K562 (cell line): ENCODE data around the gene VILL. TPM values are rescaled to one million over a fixed set of nuclear protein-coding genes. Genes with fewer than 3 reads are reported as not detected.

Experiments used
- BCOR ChIP-seq: fragments of 450-650 bp; IDR thresholded peaks from 2 replicates; pipeline ENCODE4 v1.6.1; 2016
- CBFA2T2 ChIP-seq: fragments of 450-650 bp; conservative IDR thresholded peaks from 2 replicates; pipeline ENCODE4 v1.6.1; 2017; ENCODE audit warnings: mild to moderate bottlenecking
- CBFA2T3 ChIP-seq: fragments of 450-650 bp; IDR thresholded peaks from 2 replicates; pipeline ENCODE4 v1.6.1; 2017
- CTBP1 ChIP-seq: fragments of 450-650 bp; IDR thresholded peaks from 2 replicates; pipeline ENCODE4 v1.6.1; 2016; ENCODE audit warnings: borderline replicate concordance
- CTCF ChIP-seq, 3 experiments: IDR thresholded peaks in 2 of 3; conservative IDR thresholded peaks in 1 of 3; 2 replicates each; pipeline ENCODE4 v1.5.1; 2011 to 2012; ENCODE audit warnings: low read length in 3 of 3, mild to moderate bottlenecking in 3 of 3, control low read depth in 2 of 3, improper control_type of control experiment in 1 of 3, inconsistent platforms in 1 of 3, low read depth in 1 of 3, mixed read lengths in 1 of 3, moderate library complexity in 1 of 3; ENCODE audit not compliant: insufficient read depth in 2 of 3
- EP300 ChIP-seq: IDR thresholded peaks from 2 replicates; pipeline ENCODE4 v1.6.1; 2012; ENCODE audit warnings: low read length, improper control_type of control experiment
- JUND ChIP-seq, 2 experiments: IDR thresholded peaks; 2 replicates in 1 of 2; 3 replicates in 1 of 2; pipeline ENCODE4 v1.6.1; 2011; ENCODE audit warnings: borderline replicate concordance in 2 of 2, low read depth in 2 of 2, low read length in 2 of 2, improper control_type of control experiment in 1 of 2, missing biosample characterization in 1 of 2, missing genetic modification characterization in 1 of 2, missing genetic modification reagents in 1 of 2
- LARP7 ChIP-seq: fragments of 450-650 bp; IDR thresholded peaks from 2 replicates; pipeline ENCODE4 v1.6.1; 2016
- MAFG ChIP-seq: fragments of 450-650 bp; conservative IDR thresholded peaks from 2 replicates; pipeline ENCODE4 v1.6.1; 2016; ENCODE audit warnings: missing genetic modification characterization, missing compliant biosample characterization
- NFIC ChIP-seq: fragments of 450-650 bp; IDR thresholded peaks from 2 replicates; pipeline ENCODE4 v1.6.1; 2017; ENCODE audit warnings: mild to moderate bottlenecking, inconsistent platforms
- PBX2 ChIP-seq, 2 experiments: IDR thresholded peaks in 1 of 2; conservative IDR thresholded peaks in 1 of 2; 2 replicates each; pipeline ENCODE4 v1.6.1; 2016; ENCODE audit warnings: low read depth in 2 of 2, mild to moderate bottlenecking in 1 of 2, missing compliant biosample characterization in 1 of 2, missing genetic modification characterization in 1 of 2, moderate library complexity in 1 of 2
- POLR2B ChIP-seq: fragments of 450-650 bp; IDR thresholded peaks from 2 replicates; pipeline ENCODE4 v1.6.1; 2018; ENCODE audit warnings: low read depth; ENCODE audit not compliant: partially characterized antibody
- POLR2G ChIP-seq: fragments of 200-400 bp; formaldehyde crosslinking; IDR thresholded peaks from 2 replicates; pipeline ENCODE4 v1.6.1; 2017; ENCODE audit warnings: low read depth, mild to moderate bottlenecking, antibody characterized with exemption, low read length, moderate library complexity
- RCOR1 ChIP-seq, 2 experiments: IDR thresholded peaks; 2 replicates each; pipeline ENCODE4 v1.6.1; 2012; ENCODE audit warnings: low read depth in 2 of 2, low read length in 2 of 2, borderline replicate concordance in 1 of 2, improper control_type of control experiment in 1 of 2
- RFX5 ChIP-seq: IDR thresholded peaks from 2 replicates; pipeline ENCODE4 v1.6.1; 2011; ENCODE audit warnings: low read depth, mild to moderate bottlenecking, improper control_type of control experiment, low read length
- THAP12 ChIP-seq: fragments of 250-450 bp; sonication (Bioruptor Pico); IDR thresholded peaks from 2 replicates; pipeline ENCODE4 v1.9.0; 2021; ENCODE audit warnings: mild to moderate bottlenecking, inconsistent platforms
- TSC22D4 ChIP-seq: fragments of 450-650 bp; IDR thresholded peaks from 2 replicates; pipeline ENCODE4 v1.6.1; 2016; ENCODE audit warnings: missing genetic modification characterization, missing biosample characterization, control low read depth
- ZEB2 ChIP-seq: fragments of 450-650 bp; IDR thresholded peaks from 2 replicates; pipeline ENCODE4 v1.6.1; 2016
- ZNF511 ChIP-seq: sonication (generic); formaldehyde crosslinking; IDR thresholded peaks from 2 replicates; pipeline ENCODE4 v1.8.0; 2022; ENCODE audit warnings: mild to moderate bottlenecking, missing genetic modification reagents
- polyA plus RNA-seq, 8 experiments: library from polyadenylated mRNA; depleted of rRNA in 4 of 8; stranded (reverse) in 5 of 8; unstranded in 3 of 8; fragments of >200 nt; fragmentation: Nextera tagmentation in 2 of 8; fragmentation: Illumina TruSeq in 1 of 8; extraction: Ambion mirVana in 2 of 8; extraction: Trizol in 1 of 8; gene quantifications; 2 replicates each; pipeline versions ENCODE4 v1.2.1 to v1.2.3, GENCODE V29; 2011 to 2014; ENCODE audit warnings: inconsistent platforms in 1 of 8, missing spikeins in 1 of 8
- total RNA-seq, 7 experiments: library from RNA; depleted of rRNA in 6 of 7; stranded (reverse); fragments of >200 nt in 6 of 7; fragmentation: Illumina TruSeq in 2 of 7; extraction: Trizol in 2 of 7; gene quantifications; 2 replicates each; pipeline versions ENCODE4 v1.2.1 to v1.2.3, GENCODE V29; 2011 to 2021; ENCODE audit warnings: low replicate concordance in 1 of 7

Gene VILL
- total and polyA plus RNA-seq, 9 of the 15 experiments (the other 6 are each of a cell fraction or from before 2014, with no cell fraction given): 0.11 to 16.0 (median 8.8) TPM

- 0 out of 2 replicates have a peak, but pooled peaks have one; percentile 62 for TF ChIP-seq ZNF511 (CRISPR knock-in tag)
- TF ChIP-seq RFX5: no peak
- TF ChIP-seq TSC22D4 (tag): no peak
- TF ChIP-seq CTBP1: peak; percentile 96
- TF ChIP-seq RCOR1 (IDR thresholded peaks at IDR 0.05; ENCODE audit: borderline replicate concordance in 1 of 2, low read depth in 2 of 2, low read length in 2 of 2): peak; percentile 80 to 94; a peak in 3 of 4 replicates
- TF ChIP-seq BCOR: peak; percentile 49
- peak; percentile 62; the same call in 1 of the 2 replicates for TF ChIP-seq LARP7
- 0 out of 2 replicates have a peak, but pooled peaks have one; percentile 34 for TF ChIP-seq THAP12 (CRISPR knock-in tag)
- TF ChIP-seq EP300: 0 out of 2 replicates have a peak, but pooled peaks have one; percentile 34
- TF ChIP-seq CBFA2T3: peak; percentile 78
- peak; percentile 82 for TF ChIP-seq ZEB2
- peak; percentile 95 for TF ChIP-seq NFIC
- TF ChIP-seq POLR2B: peak; percentile 15
- no peak for TF ChIP-seq PBX2 (CRISPR knock-in tag; IDR thresholded peaks at IDR 0.05; ENCODE audit: low read depth)
- TF ChIP-seq PBX2 (tag; conservative IDR thresholded peaks at IDR 0.05; ENCODE audit: low read depth): no peak
- no peak for TF ChIP-seq MAFG
- TF ChIP-seq CTCF (IDR thresholded peaks at IDR 0.05 in 2 of 3, conservative IDR thresholded peaks at IDR 0.05 in 1 of 3; ENCODE audit: insufficient read depth in 2 of 3, low read depth in 1 of 3, low read length in 3 of 3): peak in 2 of 3 experiments; percentile 11 to 29; a peak in 2 of 6 replicates
- no peak for TF ChIP-seq JUND (IDR thresholded peaks at IDR 0.05; ENCODE audit: borderline replicate concordance, low read depth, low read length)
- TF ChIP-seq JUND (tag; IDR thresholded peaks at IDR 0.05; ENCODE audit: borderline replicate concordance, low read depth, low read length): peak; percentile 38; the same call in 1 of the 3 replicates
- peak; percentile 61 for TF ChIP-seq CBFA2T2
- 0 out of 2 replicates have a peak, but pooled peaks have one; percentile 35 for TF ChIP-seq POLR2G
Observed at GRCh38 chr3:38019658-38020341, 29.2 kb downstream of the VILL start (continued).
